Measurements from ENCODE around the gene PTPRD.

The PTPRD gene

GRCh38 chr9:8401961-8402705 is 2210.7 kb downstream of the PTPRD start:
- H3K36me3 ChIP-seq (ENCODE audit: insufficient read depth, low read length): no peaks in the 10 kb centered on the region

GRCh38 chr9:8400378-8400777 is 2212.4 kb downstream of the PTPRD start:
- Histone ChIP-seq H3K36me3 (ENCODE audit: insufficient read depth, low read length) (no peaks in the 10 kb centered on the region), H3K27ac (ENCODE audit: low read depth, low read length) (no peak overlapping the region), H2AFZ (ENCODE audit: low read length, unreplicated experiment) (no peak overlapping the region), H3K79me2 (ENCODE audit: control insufficient read depth, insufficient read depth, low read length, unreplicated experiment) (no peaks in the 10 kb centered on the region), H3K27me3 (ENCODE audit: insufficient read depth, low read length) (no peaks in the 10 kb centered on the region), H3K4me3 (ENCODE audit: low read depth, low read length) (no peak overlapping the region), H3K4me1 (ENCODE audit: control insufficient read depth, insufficient read depth, low read length, unreplicated experiment) (no peaks in the 10 kb centered on the region)

More at GRCh38 chr9:8401961-8402705, 2210.7 kb downstream of the PTPRD start:
- H3K4me1 ChIP-seq (ENCODE audit: control insufficient read depth, insufficient read depth, low read length, unreplicated experiment): no peaks in the 10 kb centered on the region
- no peak overlapping the region for H3K27ac ChIP-seq (ENCODE audit: low read depth, low read length)
- no peaks in the 10 kb centered on the region for H3K79me2 ChIP-seq (ENCODE audit: control insufficient read depth, insufficient read depth, low read length, unreplicated experiment)
- H2AFZ ChIP-seq (ENCODE audit: low read length, unreplicated experiment): no peak overlapping the region
- H3K4me3 ChIP-seq (ENCODE audit: low read depth, low read length): no peak overlapping the region
- H3K27me3 ChIP-seq (ENCODE audit: insufficient read depth, low read length): no peaks in the 10 kb centered on the region

- no peak overlapping the region for H3K27ac ChIP-seq (ENCODE audit: low read depth, low read length)
- H3K36me3 ChIP-seq (ENCODE audit: insufficient read depth, low read length): no peaks in the 10 kb centered on the region
- no peak overlapping the region for H2AFZ ChIP-seq (ENCODE audit: low read length, unreplicated experiment)
- no peak overlapping the region for H3K4me3 ChIP-seq (ENCODE audit: low read depth, low read length)
- H3K4me1 ChIP-seq (ENCODE audit: control insufficient read depth, insufficient read depth, low read length, unreplicated experiment): no peaks in the 10 kb centered on the region
- no peaks in the 10 kb centered on the region for H3K79me2 ChIP-seq (ENCODE audit: control insufficient read depth, insufficient read depth, low read length, unreplicated experiment)
- H3K27me3 ChIP-seq (ENCODE audit: insufficient read depth, low read length): no peaks in the 10 kb centered on the region
These were observed 2217.8 kb downstream of the PTPRD start for GRCh38 chr9:8395022-8395421.

GRCh38 chr9:8394341-8394740 is 2218.5 kb downstream of the PTPRD start:
- Histone ChIP-seq H3K4me1 (ENCODE audit: control insufficient read depth, insufficient read depth, low read length, unreplicated experiment) (no peaks in the 10 kb centered on the region), H3K27ac (ENCODE audit: low read depth, low read length) (no peak overlapping the region), H3K36me3 (ENCODE audit: insufficient read depth, low read length) (no peaks in the 10 kb centered on the region), H3K4me3 (ENCODE audit: low read depth, low read length) (no peak overlapping the region), H3K79me2 (ENCODE audit: control insufficient read depth, insufficient read depth, low read length, unreplicated experiment) (no peaks in the 10 kb centered on the region), H2AFZ (ENCODE audit: low read length, unreplicated experiment) (no peak overlapping the region), H3K27me3 (ENCODE audit: insufficient read depth, low read length) (no peaks in the 10 kb centered on the region)

GRCh38 chr9:8392866-8393265 is 2219.9 kb downstream of the PTPRD start:
- Histone ChIP-seq H3K79me2 (ENCODE audit: control insufficient read depth, insufficient read depth, low read length, unreplicated experiment) (no peaks in the 10 kb centered on the region), H3K36me3 (ENCODE audit: insufficient read depth, low read length) (no peaks in the 10 kb centered on the region), H3K27ac (ENCODE audit: low read depth, low read length) (no peak overlapping the region), H3K4me3 (ENCODE audit: low read depth, low read length) (no peak overlapping the region), H3K27me3 (ENCODE audit: insufficient read depth, low read length) (no peaks in the 10 kb centered on the region), H2AFZ (ENCODE audit: low read length, unreplicated experiment) (no peak overlapping the region), H3K4me1 (ENCODE audit: control insufficient read depth, insufficient read depth, low read length, unreplicated experiment) (no peaks in the 10 kb centered on the region)

- Histone ChIP-seq H3K27ac (ENCODE audit: low read depth, low read length) (no peak overlapping the region), H3K36me3 (ENCODE audit: insufficient read depth, low read length) (no peaks in the 10 kb centered on the region), H3K4me3 (ENCODE audit: low read depth, low read length) (no peak overlapping the region)
These were observed 2221.2 kb downstream of the PTPRD start for GRCh38 chr9:8391566-8391965.

GRCh38 chr9:8391132-8391531 is 2221.7 kb downstream of the PTPRD start:
- Histone ChIP-seq H3K79me2 (ENCODE audit: control insufficient read depth, insufficient read depth, low read length, unreplicated experiment) (no peaks in the 10 kb centered on the region), H2AFZ (ENCODE audit: low read length, unreplicated experiment) (no peak overlapping the region), H3K27me3 (ENCODE audit: insufficient read depth, low read length) (no peaks in the 10 kb centered on the region), H3K4me1 (ENCODE audit: control insufficient read depth, insufficient read depth, low read length, unreplicated experiment) (no peaks in the 10 kb centered on the region), H3K36me3 (ENCODE audit: insufficient read depth, low read length) (no peaks in the 10 kb centered on the region), H3K4me3 (ENCODE audit: low read depth, low read length) (no peak overlapping the region), H3K27ac (ENCODE audit: low read depth, low read length) (no peak overlapping the region)

More at GRCh38 chr9:8391566-8391965, 2221.2 kb downstream of the PTPRD start:
- no peaks in the 10 kb centered on the region for H3K79me2 ChIP-seq (ENCODE audit: control insufficient read depth, insufficient read depth, low read length, unreplicated experiment)
- H2AFZ ChIP-seq (ENCODE audit: low read length, unreplicated experiment): no peak overlapping the region
- H3K4me1 ChIP-seq (ENCODE audit: control insufficient read depth, insufficient read depth, low read length, unreplicated experiment): no peaks in the 10 kb centered on the region
- H3K27me3 ChIP-seq (ENCODE audit: insufficient read depth, low read length): no peaks in the 10 kb centered on the region

- no peaks in the 10 kb centered on the region for H3K27me3 ChIP-seq (ENCODE audit: insufficient read depth, low read length)
- no peaks in the 10 kb centered on the region for H3K36me3 ChIP-seq (ENCODE audit: insufficient read depth, low read length)
These were observed 2222.2 kb downstream of the PTPRD start for GRCh38 chr9:8390571-8390970.

GRCh38 chr9:8389531-8389930 is 2223.3 kb downstream of the PTPRD start:
- Histone ChIP-seq H3K27ac (ENCODE audit: low read depth, low read length) (no peak overlapping the region), H3K27me3 (ENCODE audit: insufficient read depth, low read length) (no peaks in the 10 kb centered on the region)

More at GRCh38 chr9:8390571-8390970, 2222.2 kb downstream of the PTPRD start:
- no peaks in the 10 kb centered on the region for H3K4me1 ChIP-seq (ENCODE audit: control insufficient read depth, insufficient read depth, low read length, unreplicated experiment)
- no peak overlapping the region for H3K27ac ChIP-seq (ENCODE audit: low read depth, low read length)
- no peak overlapping the region for H2AFZ ChIP-seq (ENCODE audit: low read length, unreplicated experiment)
- H3K79me2 ChIP-seq (ENCODE audit: control insufficient read depth, insufficient read depth, low read length, unreplicated experiment): no peaks in the 10 kb centered on the region
- no peak overlapping the region for H3K4me3 ChIP-seq (ENCODE audit: low read depth, low read length)

GRCh38 chr9:8388132-8388531 is 2224.7 kb downstream of the PTPRD start:
- no peaks in the 10 kb centered on the region for H3K27me3 ChIP-seq (ENCODE audit: insufficient read depth, low read length)
- H3K4me1 ChIP-seq (ENCODE audit: control insufficient read depth, insufficient read depth, low read length, unreplicated experiment): no peaks in the 10 kb centered on the region
- no peak overlapping the region for H3K27ac ChIP-seq (ENCODE audit: low read depth, low read length)
- H3K79me2 ChIP-seq (ENCODE audit: control insufficient read depth, insufficient read depth, low read length, unreplicated experiment): no peaks in the 10 kb centered on the region
- H3K4me3 ChIP-seq (ENCODE audit: low read depth, low read length): no peak overlapping the region
- no peaks in the 10 kb centered on the region for H3K36me3 ChIP-seq (ENCODE audit: insufficient read depth, low read length)
- H2AFZ ChIP-seq (ENCODE audit: low read length, unreplicated experiment): no peak overlapping the region

More at GRCh38 chr9:8389531-8389930, 2223.3 kb downstream of the PTPRD start:
- Histone ChIP-seq H2AFZ (ENCODE audit: low read length, unreplicated experiment) (no peak overlapping the region), H3K36me3 (ENCODE audit: insufficient read depth, low read length) (no peaks in the 10 kb centered on the region), H3K4me1 (ENCODE audit: control insufficient read depth, insufficient read depth, low read length, unreplicated experiment) (no peaks in the 10 kb centered on the region), H3K4me3 (ENCODE audit: low read depth, low read length) (no peak overlapping the region), H3K79me2 (ENCODE audit: control insufficient read depth, insufficient read depth, low read length, unreplicated experiment) (no peaks in the 10 kb centered on the region)

- no peaks in the 10 kb centered on the region for H3K27me3 ChIP-seq (ENCODE audit: insufficient read depth, low read length)
- H3K4me3 ChIP-seq (ENCODE audit: low read depth, low read length): no peak overlapping the region
- H3K79me2 ChIP-seq (ENCODE audit: control insufficient read depth, insufficient read depth, low read length, unreplicated experiment): no peaks in the 10 kb centered on the region
- H3K36me3 ChIP-seq (ENCODE audit: insufficient read depth, low read length): no peaks in the 10 kb centered on the region
- H3K4me1 ChIP-seq (ENCODE audit: control insufficient read depth, insufficient read depth, low read length, unreplicated experiment): no peaks in the 10 kb centered on the region
- no peak overlapping the region for H3K27ac ChIP-seq (ENCODE audit: low read depth, low read length)
- H2AFZ ChIP-seq (ENCODE audit: low read length, unreplicated experiment): no peak overlapping the region
These were observed 2228.7 kb downstream of the PTPRD start for GRCh38 chr9:8384091-8384490.
